IPS-20b (cell line): Measurements from ENCODE around the gene MRPL40.
"Not testable (repeated sequence)": the region's sequence is repeated elsewhere in the genome, so short reads cannot be mapped to it uniquely, and the experiment has no call there.

Experiments
- H3K27ac ChIP-seq: one replicate; pipeline ENCODE4 v1.5.1; 2013; ENCODE audit warnings: low read length
- H3K27me3 ChIP-seq: 2 replicates; pipeline ENCODE4 v1.6.1; 2013; ENCODE audit warnings: mild to moderate bottlenecking, low read length, inconsistent platforms; ENCODE audit not compliant: insufficient read depth
- H3K36me3 ChIP-seq: 2 replicates; pipeline ENCODE4 v1.6.1; 2013; ENCODE audit warnings: low read depth, mild to moderate bottlenecking, inconsistent platforms, low read length, moderate library complexity; ENCODE audit not compliant: insufficient read depth
- H3K4me1 ChIP-seq: 2 replicates; pipeline ENCODE4 v1.6.1; 2013; ENCODE audit warnings: mild to moderate bottlenecking, control low read depth, inconsistent platforms, low read length, moderate library complexity; ENCODE audit not compliant: insufficient read depth
- H3K4me3 ChIP-seq: 2 replicates; pipeline ENCODE4 v1.5.1; 2013; ENCODE audit warnings: mild to moderate bottlenecking, low read length, inconsistent platforms
- H3K9ac ChIP-seq: 2 replicates; pipeline ENCODE4 v1.6.1; 2013; ENCODE audit warnings: low read depth, mild to moderate bottlenecking, inconsistent platforms, low read length, moderate library complexity
- H3K9me3 ChIP-seq: 2 replicates; pipeline ENCODE4 v1.6.1; 2013; ENCODE audit warnings: mild to moderate bottlenecking, low read depth, low read length, inconsistent platforms; ENCODE audit not compliant: insufficient read depth

MRPL40 gene

GRCh38 chr22:19430890-19431541, 1.3 kb upstream of the MRPL40 start:
- H3K9ac ChIP-seq, result peak overlapping the region; percentile 92
- no peaks in the 10 kb centered on the region for H3K9me3 ChIP-seq
- peak overlapping the region; percentile 70 for H3K27ac ChIP-seq
- peaks cover 28% of the 10 kb centered on the region; the same call in 1 of the 2 replicates for H3K36me3 ChIP-seq
- H3K27me3 ChIP-seq, result no peaks in the 10 kb centered on the region
- peaks cover 8% of the 10 kb centered on the region; the same call in 1 of the 2 replicates for H3K4me1 ChIP-seq
- H3K4me3 ChIP-seq, result peak overlapping the region; percentile 98

DNA sequence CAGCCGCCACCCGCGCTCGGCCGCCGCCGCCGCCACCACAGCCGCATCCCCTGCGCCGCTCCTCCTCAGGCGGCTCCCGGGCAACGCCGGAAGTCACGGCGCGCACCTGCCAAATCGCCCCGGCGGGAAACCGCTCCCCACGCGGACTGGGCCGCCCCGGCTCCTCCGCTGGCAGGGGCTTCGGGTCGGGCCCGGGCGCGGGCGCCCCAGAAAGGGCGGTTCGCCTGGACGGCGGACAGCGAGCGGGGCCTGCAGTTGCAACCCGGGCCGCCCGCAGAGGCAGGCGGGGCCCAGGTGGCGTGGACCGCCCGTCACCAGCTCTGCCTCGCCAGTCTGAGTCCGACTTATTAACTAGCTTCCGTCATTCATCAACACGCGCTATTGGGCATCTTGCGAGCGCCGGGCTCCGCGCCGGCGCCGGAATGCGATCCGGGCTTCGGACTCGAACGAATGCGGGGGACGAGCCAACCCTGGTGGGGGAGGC, 654 bp upstream of the MRPL40 start, which contains the start of gene HIRA:
TSS of gene HIRA (minus strand) at position 85 of the 484 bp plus-strand sequence. CDS start 257 bp downstream, outside the sequence.
- peaks cover 8% of the 10 kb centered on the region; the same call in 1 of the 2 replicates for H3K4me1 ChIP-seq
- peaks cover 31% of the 10 kb centered on the region; the same call in 1 of the 2 replicates for H3K36me3 ChIP-seq
- no peaks in the 10 kb centered on the region for H3K9me3 ChIP-seq
- peak within 1 kb of the TSS; percentile 70 for H3K27ac ChIP-seq
- no peaks in the 10 kb centered on the region for H3K27me3 ChIP-seq
- H3K9ac ChIP-seq, result peak within 1 kb of the TSS; percentile 94
- H3K4me3 ChIP-seq, result peak within 1 kb of the TSS; percentile 98

GRCh38 chr22:19434401-19434800, 2.1 kb downstream of the MRPL40 start:
- H3K9ac ChIP-seq, result no peak overlapping the region
- no peak overlapping the region for H3K27ac ChIP-seq
- no peak overlapping the region for H3K4me3 ChIP-seq
- H3K4me1 ChIP-seq, result peaks cover 8% of the 10 kb centered on the region; the same call in 1 of the 2 replicates
- H3K27me3 ChIP-seq, result no peaks in the 10 kb centered on the region
- peaks cover 23% of the 10 kb centered on the region; the same call in 1 of the 2 replicates for H3K36me3 ChIP-seq
- H3K9me3 ChIP-seq, result no peaks in the 10 kb centered on the region

DNA sequence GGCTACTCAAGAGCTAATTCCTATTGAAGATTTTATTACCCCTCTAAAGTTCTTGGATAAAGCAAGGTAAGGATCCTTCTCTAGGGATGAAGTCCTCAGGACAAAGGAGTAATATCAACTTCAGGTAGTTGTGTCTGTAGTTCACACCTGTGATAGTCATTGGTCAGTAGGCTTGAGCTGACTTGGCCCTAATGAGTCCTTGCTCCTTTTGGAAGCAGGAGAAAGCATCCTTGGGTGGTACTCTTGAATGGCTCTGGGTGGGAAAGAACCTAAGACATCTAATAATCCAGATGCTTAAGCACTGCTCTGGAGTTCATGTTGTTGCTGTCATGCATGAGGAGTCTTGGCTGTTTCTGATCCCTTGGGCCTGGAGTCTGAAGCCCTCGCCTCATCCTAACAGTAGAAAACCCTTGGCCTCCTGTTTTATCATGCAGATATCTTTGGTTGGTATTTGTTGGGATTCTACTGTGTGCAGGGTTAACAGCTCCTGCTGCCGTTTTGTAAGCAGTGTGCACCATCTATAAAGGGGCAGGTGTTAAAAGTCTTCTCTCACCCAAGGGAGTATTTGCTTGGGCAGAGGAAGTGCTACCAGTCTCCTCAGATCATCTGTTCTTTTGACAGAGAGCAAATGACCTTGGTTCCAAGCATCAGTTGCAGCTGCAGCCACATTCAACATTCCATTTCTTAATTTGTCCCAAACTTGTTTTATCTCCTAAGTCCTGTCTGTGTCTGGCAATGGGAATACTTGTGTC, 2.7 kb downstream of the MRPL40 start:
- Histone ChIP-seq H3K4me3 (no peak overlapping the region), H3K36me3 (peaks cover 21% of the 10 kb centered on the region; the same call in 1 of the 2 replicates), H3K9ac (no peak overlapping the region), H3K4me1 (peaks cover 4% of the 10 kb centered on the region; the same call in 1 of the 2 replicates), H3K27me3 (no peaks in the 10 kb centered on the region), H3K9me3 (no peaks in the 10 kb centered on the region), H3K27ac (no peak overlapping the region)

DNA sequence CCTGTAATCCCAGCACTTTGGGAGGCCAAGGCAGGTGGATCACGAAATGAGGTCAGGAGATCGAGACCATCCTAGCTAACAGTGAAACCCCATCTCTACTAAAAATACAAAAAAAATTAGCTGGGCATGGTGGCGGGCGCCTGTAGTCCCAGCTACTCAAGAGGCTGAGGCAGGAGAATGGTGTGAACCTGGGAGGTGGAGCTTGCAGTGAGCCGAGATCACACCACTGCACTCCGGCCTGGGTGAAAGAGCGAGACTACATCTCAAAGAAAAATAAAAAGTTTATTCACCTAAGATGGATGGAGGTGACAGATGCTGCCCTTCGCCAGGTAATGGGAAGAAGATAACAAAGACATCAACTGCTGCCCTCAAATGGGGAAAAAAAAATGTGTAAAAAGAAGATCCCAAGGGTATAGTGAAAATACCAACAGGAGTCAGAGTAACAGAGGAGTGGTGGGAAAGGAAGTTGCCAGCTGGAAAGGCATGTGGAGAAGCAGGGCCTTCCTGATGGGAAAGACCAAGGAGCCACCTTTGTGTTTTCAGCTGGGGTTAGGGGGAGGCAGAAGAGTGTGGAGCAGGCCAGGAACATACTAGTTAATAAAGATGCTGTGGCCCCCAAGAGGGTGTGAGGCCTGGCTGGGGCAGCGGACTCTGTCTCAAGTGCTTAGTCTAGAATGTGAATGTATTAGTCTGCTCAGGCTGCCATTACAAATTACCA, 4.3 kb downstream of the MRPL40 start:
- not testable (repeated sequence) for H3K27ac ChIP-seq, H3K4me1 ChIP-seq, H3K4me3 ChIP-seq, H3K27me3 ChIP-seq, H3K9me3 ChIP-seq, H3K9ac ChIP-seq
- H3K36me3 ChIP-seq, result peaks cover 20% of the 10 kb centered on the region; the same call in 1 of the 2 replicates

GRCh38 chr22:19438298-19438697, 6.0 kb downstream of the MRPL40 start:
- Histone ChIP-seq H3K27ac (no peak overlapping the region), H3K4me1 (no peaks in the 10 kb centered on the region), H3K36me3 (peaks cover 23% of the 10 kb centered on the region)

GRCh38 chr22:19440411-19441195, 8.3 kb downstream of the MRPL40 start:
- H3K27ac ChIP-seq, result no peak overlapping the region
- no peak overlapping the region for H3K4me3 ChIP-seq
- no peak overlapping the region for H3K9ac ChIP-seq
- H3K4me1 ChIP-seq, result no peaks in the 10 kb centered on the region
- no peaks in the 10 kb centered on the region for H3K9me3 ChIP-seq
- H3K36me3 ChIP-seq, result peaks cover 32% of the 10 kb centered on the region
- no peaks in the 10 kb centered on the region for H3K27me3 ChIP-seq

More at GRCh38 chr22:19438298-19438697, 6.0 kb downstream of the MRPL40 start:
- H3K4me3 ChIP-seq, result no peak overlapping the region
- no peaks in the 10 kb centered on the region for H3K9me3 ChIP-seq
- H3K9ac ChIP-seq, result no peak overlapping the region
- H3K27me3 ChIP-seq, result no peaks in the 10 kb centered on the region

- Histone ChIP-seq H3K36me3 (peaks cover 25% of the 10 kb centered on the region), H3K27ac (no peak overlapping the region), H3K4me1 (no peaks in the 10 kb centered on the region; the same call in 1 of the 2 replicates), H3K9me3 (no peaks in the 10 kb centered on the region), H3K27me3 (peaks cover 10% of the 10 kb centered on the region), H3K9ac (no peak overlapping the region), H3K4me3 (no peak overlapping the region)
Observed at GRCh38 chr22:19442166-19442565, 9.8 kb downstream of the MRPL40 start.

- peaks cover 10% of the 10 kb centered on the region for H3K27me3 ChIP-seq
- no peaks in the 10 kb centered on the region for H3K9me3 ChIP-seq
- H3K36me3 ChIP-seq, result peaks cover 25% of the 10 kb centered on the region
- no peak overlapping the region for H3K27ac ChIP-seq
- no peak overlapping the region for H3K9ac ChIP-seq
- peaks cover 2% of the 10 kb centered on the region; the same call in 1 of the 2 replicates for H3K4me1 ChIP-seq
- H3K4me3 ChIP-seq, result no peak overlapping the region
Observed at GRCh38 chr22:19443544-19444211, 11.3 kb downstream of the MRPL40 start.

- not testable (repeated sequence) for H3K4me3 ChIP-seq, H3K27ac ChIP-seq, H3K9ac ChIP-seq, H3K4me1 ChIP-seq, H3K9me3 ChIP-seq
- peaks cover 10% of the 10 kb centered on the region for H3K27me3 ChIP-seq
- peaks cover 37% of the 10 kb centered on the region for H3K36me3 ChIP-seq
Observed at GRCh38 chr22:19445279-19445982, 13.1 kb downstream of the MRPL40 start.
